Endothelial cell of umbilical vein (primary cell): ENCODE results near the gene SLC39A11. TPM values are rescaled to one million over a fixed set of nuclear protein-coding genes. Genes with fewer than 3 reads are reported as not detected.

Experiments
- BruUV-seq: library from RNA; stranded (reverse); fragments of 400-500 nt; replicated peaks from 2 replicates; lab custom pipeline; 2021; lab: Mats Ljungman, UMichigan
- CTCF ChIA-PET: fragments of 300-600, 350-600 bp; sonication (Branson Sonifier 250); formaldehyde crosslinking; loops from one replicate; lab custom pipeline; 2021; ENCODE audit warnings: antibody characterized with exemption, inconsistent platforms; lab: Charles Lee
- POLR2A ChIA-PET: fragments of 300-600, 350-600 bp; sonication (Branson Sonifier 250); formaldehyde crosslinking; loops from one replicate; lab custom pipeline; 2021; ENCODE audit warnings: antibody characterized with exemption, inconsistent platforms; lab: Charles Lee
- DNase-seq: peaks from one replicate; pipeline ENCODE4 v3.0.0-alpha.2; 2011; ENCODE audit warnings: low read depth, low spot score
- FAIRE-seq: peaks from 2 replicates; lab custom pipeline; 2011; peaks lifted over from hg19 to GRCh38; lab: Jason Lieb, UNC
- H2AFZ ChIP-seq: 2 replicates; pipeline ENCODE4 v1.6.0; 2012; ENCODE audit warnings: low read depth, low read length, control low read depth, inconsistent platforms
- H3K27ac ChIP-seq: 2 replicates; pipeline ENCODE4 v1.5.1; 2011; ENCODE audit warnings: low read depth, mild to moderate bottlenecking, control low read depth, low read length, moderate library complexity; ENCODE audit not compliant: insufficient read depth
- H3K27me3 ChIP-seq, 2 experiments: 2 replicates each; pipeline versions ENCODE4 v1.6.0 to v1.6.1; 2011; ENCODE audit warnings: low read length in 2 of 2, mixed read lengths in 1 of 2; ENCODE audit not compliant: control insufficient read depth in 2 of 2, insufficient read depth in 2 of 2
- H3K36me3 ChIP-seq, 2 experiments: 2 replicates in 1 of 2; 3 replicates in 1 of 2; pipeline ENCODE4 v1.5.1; 2011; ENCODE audit warnings: low read length in 2 of 2, mild to moderate bottlenecking in 1 of 2, moderate library complexity in 1 of 2; ENCODE audit not compliant: control insufficient read depth in 2 of 2, insufficient read depth in 2 of 2; ENCODE audit errors: extremely low read depth in 1 of 2
- H3K4me1 ChIP-seq: 3 replicates; pipeline ENCODE4 v1.5.1; 2011; ENCODE audit warnings: mild to moderate bottlenecking, low read length; ENCODE audit not compliant: control insufficient read depth, insufficient read depth; ENCODE audit errors: extremely low read depth
- H3K4me2 ChIP-seq: 2 replicates; pipeline ENCODE4 v1.6.1; 2011; ENCODE audit warnings: low read length, control low read depth, mixed read lengths; ENCODE audit not compliant: insufficient read depth
- H3K4me3 ChIP-seq, 3 experiments: fragments of 200-600 bp in 1 of 3; sonication (generic), shearing (Covaris generic) in 1 of 3; replicated peaks in 1 of 3; 2 replicates each; pipeline ENCODE4 v1.5.1; 2011 to 2016; ENCODE audit warnings: control low read depth in 3 of 3, low read length in 3 of 3, mild to moderate bottlenecking in 2 of 3, inconsistent platforms in 1 of 3, low read depth in 1 of 3, moderate library complexity in 1 of 3; ENCODE audit not compliant: insufficient read depth in 1 of 3
- H3K79me2 ChIP-seq: 2 replicates; pipeline ENCODE4 v1.6.0; 2012; ENCODE audit warnings: low read length, inconsistent platforms; ENCODE audit not compliant: control insufficient read depth, insufficient read depth
- H3K9ac ChIP-seq: replicated peaks from 2 replicates; pipeline ENCODE3; 2011; ENCODE audit warnings: low read length, control low read depth; ENCODE audit not compliant: insufficient read depth; ENCODE audit errors: extremely low read depth
- H3K9me1 ChIP-seq: replicated peaks from 3 replicates; pipeline ENCODE4 v1.6.0; 2011; ENCODE audit warnings: mild to moderate bottlenecking, low read length; ENCODE audit not compliant: control insufficient read depth, insufficient read depth; ENCODE audit errors: extremely low read depth
- H3K9me3 ChIP-seq: replicated peaks from 2 replicates; pipeline ENCODE4 v1.5.1; 2012; ENCODE audit warnings: low read length, inconsistent platforms; ENCODE audit not compliant: control insufficient read depth, insufficient read depth
- H4K20me1 ChIP-seq: replicated peaks from 2 replicates; pipeline ENCODE3; 2011; ENCODE audit warnings: mild to moderate bottlenecking, low read length; ENCODE audit not compliant: control insufficient read depth, insufficient read depth; ENCODE audit errors: extremely low read depth
- CTCF ChIP-seq, 2 donors: IDR thresholded peaks; 1 replicate in 1 of 2; 2 replicates in 1 of 2; pipeline ENCODE4 v1.5.1; 2011; ENCODE audit warnings: low read length in 2 of 2, mild to moderate bottlenecking in 2 of 2, moderate library complexity in 2 of 2, control low read depth in 1 of 2, inconsistent platforms in 1 of 2, low read depth in 1 of 2; ENCODE audit not compliant: insufficient read depth in 1 of 2; ENCODE audit errors: extremely low read depth in 1 of 2
- EZH2 ChIP-seq: IDR thresholded peaks from 2 replicates; pipeline ENCODE4 v1.6.1; 2012; ENCODE audit warnings: borderline replicate concordance, low read depth, mild to moderate bottlenecking, moderate library complexity, low read length, inconsistent platforms; ENCODE audit not compliant: severe bottlenecking
- FOS ChIP-seq: IDR thresholded peaks from 2 replicates; pipeline ENCODE4 v1.6.1; 2011; ENCODE audit warnings: mild to moderate bottlenecking, low read length, moderate library complexity, borderline replicate concordance; ENCODE audit not compliant: insufficient read depth
- GATA2 ChIP-seq: IDR thresholded peaks from 2 replicates; pipeline ENCODE4 v1.7.0; 2011; ENCODE audit warnings: low read depth, mild to moderate bottlenecking, moderate library complexity, mixed read lengths, low read length; ENCODE audit not compliant: insufficient read length, insufficient read depth
- JUN ChIP-seq: IDR thresholded peaks from 2 replicates; pipeline ENCODE4 v1.6.1; 2011; ENCODE audit warnings: borderline replicate concordance, low read depth; ENCODE audit not compliant: insufficient read length, insufficient read depth
- MAX ChIP-seq: IDR thresholded peaks from 2 replicates; pipeline ENCODE4 v1.6.1; 2011; ENCODE audit not compliant: insufficient read depth, insufficient read length
- MYC ChIP-seq: IDR thresholded peaks from one replicate; pipeline ENCODE4 v1.6.1; 2011; ENCODE audit warnings: mild to moderate bottlenecking, low read depth, low read length
- POLR2A ChIP-seq: IDR thresholded peaks from 2 replicates; pipeline ENCODE4 v1.6.1; 2012; ENCODE audit warnings: low read depth, mild to moderate bottlenecking, control low read depth, low read length
- POLR2AphosphoS5 ChIP-seq: IDR thresholded peaks from 2 replicates; pipeline ENCODE4 v1.6.1; 2012; ENCODE audit warnings: low read depth, mild to moderate bottlenecking, control low read depth, low read length, moderate library complexity; ENCODE audit not compliant: insufficient read depth
- dilution Hi-C: fragments of 300-500 bp; cut with MboI; formaldehyde crosslinking; loops from one replicate; pipeline ENCODE4 v1.15.0; 2019; ENCODE audit warnings: low sequenced_read_pairs; ENCODE audit not compliant: extremely low pct_ligation_motif_present
- intact Hi-C: fragments of 100-400 bp; cut with micrococcal nuclease; formaldehyde crosslinking; loops from one replicate; pipeline ENCODE4 v1.10.0; 2022
- polyA plus RNA-seq, 4 experiments: library from polyadenylated mRNA; depleted of rRNA in 3 of 4; stranded (reverse) in 3 of 4; unstranded in 1 of 4; fragments of >200 nt; gene quantifications; 2 replicates each; pipeline versions ENCODE4 v1.2.1 to v1.2.3, GENCODE V29; 2011 to 2012; ENCODE audit warnings: missing spikeins in 1 of 4
- total RNA-seq: library from RNA; stranded (reverse); gene quantifications from 2 replicates; pipeline ENCODE4 v1.2.3, GENCODE V29; 2021

SLC39A11 gene
- total and polyA plus RNA-seq, 2 donors (not counting 3 experiments of a cell fraction or from before 2014, with no cell fraction given): 8.1 to 11.9 TPM

GRCh38 chr17:72930031-72930430, 162.5 kb downstream of the SLC39A11 start:
- Histone ChIP-seq H3K9ac (no peak overlapping the region), H3K9me1 (no peaks in the 10 kb centered on the region), H4K20me1 (no peaks in the 10 kb centered on the region), H3K27ac (no peak overlapping the region), H3K4me3 (no peak overlapping the region), H3K4me1 (no peaks in the 10 kb centered on the region), H3K36me3 (no peaks in the 10 kb centered on the region), H3K27me3 (no peaks in the 10 kb centered on the region), H2AFZ (no peak overlapping the region), H3K79me2 (no peaks in the 10 kb centered on the region), H3K4me2 (no peak overlapping the region), H3K9me3 (no peaks in the 10 kb centered on the region)
- dilution Hi-C loops: no loop called here
- no TSS peak for BruUV-seq
- intact Hi-C loops: no loop called here
- FAIRE-seq (no peak), DNase-seq (no peak)
- no peak for TF ChIP-seq FOS
- no peak for TF ChIP-seq POLR2AphosphoS5
- no peak for TF ChIP-seq GATA2
- TF ChIP-seq MYC: no peak
- TF ChIP-seq JUN: no peak
- TF ChIP-seq CTCF (IDR thresholded peaks at IDR 0.05; ENCODE audit: extremely low read depth in 1 of 2, insufficient read depth in 1 of 2, low read depth in 1 of 2, low read length in 2 of 2): no peak
- TF ChIP-seq MAX: no peak
- no peak for TF ChIP-seq EZH2
- no peak for TF ChIP-seq POLR2A
- POLR2A ChIA-PET: no interaction called here
- CTCF ChIA-PET: no interaction called here
